AG10803 (cell line): ENCODE results near the gene SAFB.

Experiments
- DNase-seq: peaks from one replicate; pipeline ENCODE4 v3.0.0; 2010; ENCODE audit warnings: low read depth
- H3K4me3 ChIP-seq: 2 replicates; pipeline ENCODE4 v1.5.1; 2011; ENCODE audit warnings: mild to moderate bottlenecking, low read length, control low read depth
- TF ChIP-seq, protein P1 (sequence below): conservative IDR thresholded peaks from 2 replicates; pipeline ENCODE4 v1.5.1; 2011; ENCODE audit warnings: mild to moderate bottlenecking, low read length, control low read depth, inconsistent platforms

SAFB gene

GRCh38 chr19:5590151-5590864, 32.6 kb upstream of the SAFB start:
- H3K4me3 ChIP-seq: no peak overlapping the region
- no peak for DNase-seq
- TF ChIP-seq, protein P1, sequence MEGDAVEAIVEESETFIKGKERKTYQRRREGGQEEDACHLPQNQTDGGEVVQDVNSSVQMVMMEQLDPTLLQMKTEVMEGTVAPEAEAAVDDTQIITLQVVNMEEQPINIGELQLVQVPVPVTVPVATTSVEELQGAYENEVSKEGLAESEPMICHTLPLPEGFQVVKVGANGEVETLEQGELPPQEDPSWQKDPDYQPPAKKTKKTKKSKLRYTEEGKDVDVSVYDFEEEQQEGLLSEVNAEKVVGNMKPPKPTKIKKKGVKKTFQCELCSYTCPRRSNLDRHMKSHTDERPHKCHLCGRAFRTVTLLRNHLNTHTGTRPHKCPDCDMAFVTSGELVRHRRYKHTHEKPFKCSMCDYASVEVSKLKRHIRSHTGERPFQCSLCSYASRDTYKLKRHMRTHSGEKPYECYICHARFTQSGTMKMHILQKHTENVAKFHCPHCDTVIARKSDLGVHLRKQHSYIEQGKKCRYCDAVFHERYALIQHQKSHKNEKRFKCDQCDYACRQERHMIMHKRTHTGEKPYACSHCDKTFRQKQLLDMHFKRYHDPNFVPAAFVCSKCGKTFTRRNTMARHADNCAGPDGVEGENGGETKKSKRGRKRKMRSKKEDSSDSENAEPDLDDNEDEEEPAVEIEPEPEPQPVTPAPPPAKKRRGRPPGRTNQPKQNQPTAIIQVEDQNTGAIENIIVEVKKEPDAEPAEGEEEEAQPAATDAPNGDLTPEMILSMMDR: no peak

GRCh38 chr19:5590865-5591154, 32.1 kb upstream of the SAFB start:
- no peak for DNase-seq
- TF ChIP-seq, protein P1: no peak

GRCh38 chr19:5591476-5591875, 31.4 kb upstream of the SAFB start:
- H3K4me3 ChIP-seq: no peak overlapping the region
- TF ChIP-seq, protein P1: no peak
- DNase-seq: no peak

More at GRCh38 chr19:5590865-5591154, 32.1 kb upstream of the SAFB start:
- H3K4me3 ChIP-seq: no peak overlapping the region

- TF ChIP-seq, protein P1: no peak
- H3K4me3 ChIP-seq: no peak overlapping the region
- DNase-seq: no peak
Observed at GRCh38 chr19:5592531-5593342, 30.1 kb upstream of the SAFB start.

DNA sequence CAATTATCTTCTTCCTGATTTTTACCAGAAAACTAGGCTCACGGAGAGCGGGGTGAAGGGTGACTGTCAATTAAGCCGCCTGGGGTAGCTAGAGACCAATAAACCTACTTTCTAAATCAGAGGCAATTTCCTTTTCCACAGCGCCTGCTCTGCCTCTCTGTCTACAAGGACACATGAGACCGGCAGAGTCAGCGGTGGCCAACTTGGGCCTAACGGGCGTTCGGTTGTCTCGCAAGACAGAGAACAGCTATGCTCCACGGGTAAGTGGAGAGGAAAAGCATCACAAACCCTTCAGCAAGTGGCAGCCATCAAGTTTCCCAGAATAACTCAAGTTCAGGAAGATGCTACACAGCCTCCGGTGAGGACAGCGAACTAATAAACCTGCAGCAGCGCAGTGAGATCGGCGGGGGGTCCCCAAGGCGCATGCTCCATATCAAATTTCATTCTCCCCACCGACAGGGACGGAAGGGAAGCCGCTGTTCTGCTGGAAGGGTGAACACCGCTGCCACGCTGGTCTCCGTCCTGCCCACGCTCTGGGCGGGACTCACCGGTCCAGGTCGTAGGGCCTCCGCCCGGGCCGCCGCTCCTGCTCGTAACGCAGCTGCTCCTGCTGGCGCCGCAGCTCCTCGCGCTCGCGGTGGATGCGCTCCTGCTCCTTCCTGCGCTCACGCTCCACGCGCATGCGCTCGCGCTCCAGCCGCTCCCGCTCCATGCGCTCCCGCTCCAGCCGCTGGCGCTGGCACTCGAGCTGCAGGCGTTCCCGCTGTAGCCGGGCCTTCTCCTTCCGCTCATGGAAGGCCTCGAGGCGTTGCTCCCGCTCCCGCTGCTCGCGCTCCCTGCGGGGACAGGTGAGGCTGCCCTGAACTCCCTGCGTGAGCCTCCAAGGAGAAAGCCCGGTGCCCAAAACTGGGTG, 29.3 kb upstream of the SAFB start:
- TF ChIP-seq, protein P1: no peak
- no peak overlapping the region for H3K4me3 ChIP-seq
- DNase-seq: no peak

GRCh38 chr19:5594521-5594950, 28.3 kb upstream of the SAFB start:
- TF ChIP-seq, protein P1: no peak
- no peak overlapping the region for H3K4me3 ChIP-seq
- no peak for DNase-seq
